ENCODE measurements around the gene DLST.

The DLST gene

DNA sequence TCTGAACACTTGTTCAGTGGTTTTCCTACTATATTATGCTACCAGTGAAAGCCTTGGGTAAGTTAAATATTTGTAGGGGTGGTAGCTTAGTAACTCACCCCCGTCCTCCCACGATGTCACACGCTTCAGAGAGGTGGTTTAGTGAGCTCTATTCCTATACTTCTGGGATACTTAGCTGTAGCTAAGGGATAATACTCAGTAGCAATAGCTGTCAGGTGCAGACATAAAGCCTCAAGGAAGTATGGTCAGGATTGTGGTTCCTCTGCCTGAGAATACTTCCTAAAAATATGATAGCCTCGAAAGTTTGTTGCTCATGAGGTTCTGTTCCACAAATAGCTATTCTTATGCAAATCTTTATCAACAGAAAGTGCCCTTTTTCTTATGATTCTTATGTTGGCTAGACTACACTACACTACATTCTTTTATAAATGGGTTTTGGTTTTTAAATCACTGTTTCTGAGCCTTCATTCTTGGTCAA, 11.9 kb downstream of the DLST start:
- in situ Hi-C loops (cut with MboI; ENCODE audit: low sequenced_read_pairs) = no loop called here

- in situ Hi-C loops (cut with MboI; ENCODE audit: low sequenced_read_pairs) = no loop called here
These were observed 14.7 kb downstream of the DLST start for GRCh38 chr14:74896400-74896799.

GRCh38 chr14:74897642-74898041, 15.9 kb downstream of the DLST start:
- in situ Hi-C loops (cut with MboI; ENCODE audit: low sequenced_read_pairs) = no loop called here

GRCh38 chr14:74898083-74898482, 16.4 kb downstream of the DLST start:
- in situ Hi-C loops (cut with MboI; ENCODE audit: low sequenced_read_pairs) = no loop called here

DNA sequence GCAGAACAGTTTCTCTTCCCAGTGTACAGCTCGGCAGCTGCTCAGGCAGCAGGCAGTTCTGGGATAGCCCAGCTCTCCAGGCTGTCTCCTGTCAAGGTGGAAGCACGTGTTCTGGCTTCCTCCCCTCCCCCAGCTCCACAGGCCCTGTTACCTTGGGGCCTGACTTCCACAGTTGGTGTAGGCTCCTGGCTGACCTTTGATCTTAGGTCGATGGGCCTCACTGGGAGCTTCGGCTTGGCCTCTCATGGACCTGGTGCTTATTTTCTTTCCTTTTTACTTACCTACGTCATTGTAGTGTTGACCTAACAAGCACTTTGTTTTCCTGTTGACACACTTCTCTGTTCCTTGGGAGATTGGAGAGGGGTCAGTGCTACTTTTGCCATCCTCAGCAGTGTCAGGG, 17.0 kb downstream of the DLST start:
- in situ Hi-C loops (cut with MboI; ENCODE audit: low sequenced_read_pairs) = no loop called here

- in situ Hi-C loops (cut with MboI; ENCODE audit: low sequenced_read_pairs) = loop anchor here (25.0 kb wide), 1 partner anchor 184 kb away; no protein-coding TSS in a partner anchor
These were observed 21.4 kb downstream of the DLST start for GRCh38 chr14:74902941-74903705.

DNA sequence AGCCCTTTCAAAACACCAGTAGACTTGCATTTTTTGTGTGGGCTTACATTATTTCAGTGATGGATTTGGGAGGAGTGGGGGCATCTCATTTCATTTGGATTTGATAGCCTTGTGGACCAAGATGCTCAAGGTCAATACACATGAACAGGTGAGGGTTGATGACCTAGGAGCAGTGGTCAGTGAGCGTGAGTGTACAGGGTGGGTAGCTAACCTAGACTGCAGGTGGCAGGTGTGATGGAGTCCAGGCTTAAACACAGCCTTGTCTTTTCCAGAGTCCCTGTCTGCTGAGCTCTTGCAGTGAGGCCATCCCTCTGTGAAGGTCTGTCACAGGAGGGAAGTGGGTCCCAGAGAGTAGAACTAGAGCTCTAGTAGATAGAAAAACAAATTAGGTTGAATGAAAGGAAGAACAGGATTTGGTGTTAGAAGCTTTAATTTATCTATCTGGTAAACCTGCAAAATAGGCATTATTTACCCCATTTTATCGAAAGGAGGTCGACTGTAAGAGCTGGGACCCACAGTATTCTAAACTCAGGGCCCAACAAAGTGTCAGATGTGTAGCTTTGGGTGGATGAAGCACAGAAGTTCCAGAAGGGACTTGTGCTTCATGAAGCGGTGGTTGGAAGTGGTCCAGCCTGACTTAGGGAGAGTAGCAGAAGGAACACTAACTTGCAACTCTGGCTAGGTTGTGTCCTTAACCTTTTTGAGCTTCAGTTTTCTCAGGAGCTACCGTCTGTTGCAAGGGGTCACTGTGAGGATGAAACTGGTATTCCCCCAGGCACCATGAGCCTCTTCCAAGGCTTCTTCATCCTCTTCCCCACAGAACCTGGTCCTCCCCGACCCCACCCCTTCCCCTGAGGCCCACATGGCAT, 23.2 kb downstream of the DLST start:
- in situ Hi-C loops (cut with MboI; ENCODE audit: low sequenced_read_pairs) = loop anchor here (25.0 kb wide), 1 partner anchor 182 kb away; no protein-coding TSS in a partner anchor

GRCh38 chr14:74905595-74906142, 24.0 kb downstream of the DLST start:
- in situ Hi-C loops (cut with MboI; ENCODE audit: low sequenced_read_pairs) = loop anchor here (25.0 kb wide), 1 partner anchor 182 kb away; no protein-coding TSS in a partner anchor

GRCh38 chr14:74906925-74907521, 25.3 kb downstream of the DLST start:
- in situ Hi-C loops (cut with MboI; ENCODE audit: low sequenced_read_pairs) = loop anchor here (25.0 kb wide), 1 partner anchor 180 kb away; no protein-coding TSS in a partner anchor

DNA sequence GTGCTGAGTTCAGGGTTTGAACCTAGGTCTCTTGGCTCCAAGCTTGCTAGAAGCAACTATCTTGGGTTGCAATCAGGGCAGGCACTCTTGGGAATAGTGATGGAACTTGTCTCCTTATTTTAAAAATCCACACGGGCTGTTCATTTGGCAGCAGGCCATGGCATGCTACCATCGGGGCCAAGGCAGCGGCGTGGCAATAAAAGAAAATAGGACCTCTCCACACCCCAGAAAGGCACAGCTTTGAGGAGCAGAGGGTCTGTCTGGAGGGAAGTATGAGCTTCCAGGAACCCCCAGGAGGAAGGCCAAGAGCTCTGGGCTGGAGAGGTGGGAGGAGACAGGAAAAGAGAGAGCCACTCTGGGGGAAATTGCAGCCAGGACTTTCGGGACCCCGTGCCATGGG, 26.0 kb downstream of the DLST start:
- in situ Hi-C loops (cut with MboI; ENCODE audit: low sequenced_read_pairs) = loop anchor here (25.0 kb wide), 1 partner anchor 180 kb away; no protein-coding TSS in a partner anchor

- in situ Hi-C loops (cut with MboI; ENCODE audit: low sequenced_read_pairs) = loop anchor here (25.0 kb wide), 1 partner anchor 178 kb away; no protein-coding TSS in a partner anchor
These were observed 27.2 kb downstream of the DLST start for GRCh38 chr14:74908861-74909341.

DNA sequence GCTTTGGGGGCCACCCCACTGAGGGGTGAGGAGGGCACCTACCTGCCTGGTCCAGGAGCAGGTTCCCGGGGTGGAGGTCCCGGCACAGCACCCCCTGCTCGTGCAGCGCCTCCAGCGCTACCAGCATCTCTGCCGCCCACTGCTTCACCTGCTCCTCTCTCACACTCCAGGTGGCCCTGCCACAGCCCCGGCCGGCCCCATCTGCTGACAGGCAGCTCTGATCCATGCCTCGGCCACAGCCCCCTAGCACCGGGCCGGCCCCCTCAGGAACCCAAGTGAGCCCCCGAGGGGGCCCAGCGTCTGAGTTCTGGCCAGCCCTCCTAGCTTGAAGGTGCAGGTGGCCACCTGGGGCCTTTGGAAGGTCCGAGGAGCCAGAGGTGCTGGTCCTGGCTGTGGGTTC, 27.8 kb downstream of the DLST start:
- in situ Hi-C loops (cut with MboI; ENCODE audit: low sequenced_read_pairs) = loop anchor here (25.0 kb wide), 1 partner anchor 178 kb away; no protein-coding TSS in a partner anchor

DNA sequence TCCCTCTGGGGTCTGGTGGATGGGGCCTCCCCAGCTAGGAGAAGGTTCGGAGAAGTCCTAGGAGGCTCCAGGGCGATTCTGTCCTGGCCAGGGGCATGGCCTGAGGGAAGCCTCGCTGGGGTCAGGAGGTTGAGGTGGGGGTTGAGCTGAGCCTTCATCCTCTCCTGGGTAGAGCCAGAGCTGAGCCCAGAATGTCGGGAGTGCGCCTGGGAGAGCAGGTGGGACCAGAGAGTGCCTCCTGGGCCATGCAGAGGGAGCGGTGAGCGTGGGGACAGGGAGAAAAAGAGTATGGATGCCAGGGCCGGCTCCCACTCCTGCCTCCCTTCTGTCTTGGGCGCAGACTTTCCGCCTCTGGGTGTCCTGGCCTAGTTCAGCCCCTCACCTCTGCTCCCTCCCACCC, 28.2 kb downstream of the DLST start:
- in situ Hi-C loops (cut with MboI; ENCODE audit: low sequenced_read_pairs) = loop anchor here (25.0 kb wide), 1 partner anchor 177 kb away; no protein-coding TSS in a partner anchor

- in situ Hi-C loops (cut with MboI; ENCODE audit: low sequenced_read_pairs) = loop anchor here (25.0 kb wide), 1 partner anchor 177 kb away; no protein-coding TSS in a partner anchor
These were observed 28.8 kb downstream of the DLST start for GRCh38 chr14:74910556-74910955.

- in situ Hi-C loops (cut with MboI; ENCODE audit: low sequenced_read_pairs) = loop anchor here (25.0 kb wide), 1 partner anchor 176 kb away; no protein-coding TSS in a partner anchor
These were observed 29.5 kb downstream of the DLST start for GRCh38 chr14:74911221-74911620.

DNA sequence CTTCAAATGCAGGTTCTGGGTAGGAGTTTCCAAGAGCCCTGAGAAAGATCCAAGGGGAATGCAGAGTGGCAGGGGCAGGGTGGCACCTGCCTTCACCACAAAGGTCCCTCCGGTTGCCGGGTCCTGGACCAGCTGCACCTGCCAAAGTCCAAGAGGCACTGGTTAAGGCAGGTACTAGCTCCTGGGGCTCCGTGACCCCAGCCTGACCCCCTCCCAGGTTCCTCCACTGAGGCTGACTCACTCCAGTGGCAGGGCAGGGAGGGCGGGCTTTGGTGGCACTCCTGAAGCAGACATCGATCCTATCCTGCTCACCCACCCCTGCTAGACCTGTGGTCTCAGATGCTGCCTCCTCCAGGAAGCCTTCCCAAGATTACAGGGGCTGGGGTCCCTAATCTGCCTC, 30.0 kb downstream of the DLST start:
- in situ Hi-C loops (cut with MboI; ENCODE audit: low sequenced_read_pairs) = loop anchor here (25.0 kb wide), 1 partner anchor 176 kb away; no protein-coding TSS in a partner anchor

DNA sequence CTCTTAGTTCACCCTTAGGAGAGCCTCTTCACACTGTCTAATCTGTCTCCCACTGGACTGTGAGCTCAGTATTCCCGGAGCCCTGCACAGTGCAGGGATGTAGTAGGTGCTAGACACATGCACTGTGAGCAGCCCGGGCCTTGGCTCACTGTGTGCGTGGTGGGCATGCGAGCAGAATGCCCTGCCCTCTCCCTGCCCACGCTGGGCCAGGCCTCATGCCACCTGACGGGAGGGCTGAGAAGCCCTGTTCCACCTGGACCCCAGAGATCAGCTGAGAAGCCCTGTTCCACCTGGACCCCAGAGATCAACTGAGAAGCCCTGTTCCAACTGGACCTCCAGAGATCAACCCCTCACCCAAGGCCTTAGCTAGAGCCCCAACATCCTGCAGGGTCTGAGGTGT, 30.4 kb downstream of the DLST start:
- in situ Hi-C loops (cut with MboI; ENCODE audit: low sequenced_read_pairs) = loop anchor here (25.0 kb wide), 1 partner anchor 175 kb away; no protein-coding TSS in a partner anchor

DNA sequence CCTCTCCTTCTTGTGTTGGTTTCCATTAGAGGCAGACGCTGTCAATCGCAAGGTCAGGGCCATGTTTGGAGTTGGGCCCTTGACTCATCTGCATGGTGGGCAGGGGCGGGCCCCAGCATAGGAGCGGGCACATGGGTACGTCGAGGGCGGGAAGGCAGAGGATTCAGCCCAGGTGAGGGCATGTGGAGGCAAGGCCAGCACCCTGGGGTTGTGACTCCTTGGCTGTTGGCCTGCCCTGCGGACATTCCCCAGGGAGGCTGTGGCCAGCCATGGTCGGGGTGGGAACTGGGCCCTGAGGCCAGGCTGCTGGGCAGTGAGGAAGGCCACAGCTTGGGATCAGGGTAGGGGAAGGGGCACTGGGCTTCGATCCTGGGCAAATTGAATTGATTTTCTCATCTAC, 31.1 kb downstream of the DLST start:
- in situ Hi-C loops (cut with MboI; ENCODE audit: low sequenced_read_pairs) = loop anchor here (25.0 kb wide), 1 partner anchor 174 kb away; no protein-coding TSS in a partner anchor

DNA sequence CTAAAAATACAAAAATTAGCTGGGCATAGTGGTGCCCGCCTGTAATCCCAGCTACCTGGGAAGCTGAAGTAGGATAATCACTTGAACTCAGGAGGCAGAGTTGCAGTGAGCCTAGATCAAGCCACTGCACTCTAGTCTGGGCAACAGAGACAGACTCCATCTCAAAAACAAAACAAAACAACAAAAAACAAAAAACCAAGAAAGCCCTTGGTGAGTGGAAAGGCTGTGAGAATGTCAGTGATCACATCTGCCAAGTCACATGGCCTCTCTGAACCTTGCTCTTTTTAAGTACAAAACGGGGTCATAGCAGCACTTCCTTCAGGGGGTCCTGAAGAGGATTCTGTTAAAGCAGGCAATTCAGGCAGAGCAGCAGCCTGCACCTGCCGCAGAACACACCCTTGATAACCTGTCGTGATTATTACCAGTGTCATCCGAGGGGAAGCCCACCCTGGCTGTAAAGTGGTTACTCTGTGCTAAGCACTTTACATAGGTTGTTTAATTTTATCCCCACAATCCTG, 31.7 kb downstream of the DLST start:
- in situ Hi-C loops (cut with MboI; ENCODE audit: low sequenced_read_pairs) = loop anchor here (25.0 kb wide), 1 partner anchor 174 kb away; no protein-coding TSS in a partner anchor
